Natural killer cell (primary cell): Measurements from ENCODE around the gene ABHD5. TPM values are rescaled to one million over a fixed set of nuclear protein-coding genes. Genes with fewer than 3 reads are reported as not detected.
"Not testable (repeated sequence)": the region's sequence is repeated elsewhere in the genome, so short reads cannot be mapped to it uniquely, and the experiment has no call there.

ENCODE experiments used
- ATAC-seq, 3 donors: fragments of 150-1000 bp in 2 of 3; fragments of 200-7000 bp in 1 of 3; cut with Tn5 transposase; 1 replicate in 1 of 3; 2 replicates in 2 of 3; pipeline ENCODE4 v1.10.0; 2021; ENCODE audit warnings: mild to moderate bottlenecking in 2 of 3, moderate library complexity in 2 of 3
- DNase-seq, 2 donors: peaks; one replicate each; pipeline versions ENCODE4 v3.0.0 to v3.0.0-alpha.2; 2013 to 2021; ENCODE audit warnings: mixed read lengths in 1 of 2
- H3K27ac ChIP-seq: one replicate; pipeline ENCODE4 v1.5.1; 2013; ENCODE audit warnings: mild to moderate bottlenecking, low read length
- H3K27me3 ChIP-seq: one replicate; pipeline ENCODE4 v1.6.1; 2013; ENCODE audit warnings: low read length; ENCODE audit not compliant: control insufficient read depth, insufficient read depth
- H3K36me3 ChIP-seq: one replicate; pipeline ENCODE4 v1.6.1; 2013; ENCODE audit warnings: low read length; ENCODE audit not compliant: control insufficient read depth, insufficient read depth
- H3K4me1 ChIP-seq: one replicate; pipeline ENCODE4 v1.6.1; 2013; ENCODE audit warnings: low read length; ENCODE audit not compliant: control insufficient read depth, insufficient read depth
- H3K4me3 ChIP-seq: one replicate; pipeline ENCODE4 v1.5.1; 2013; ENCODE audit warnings: low read length
- H3K9me3 ChIP-seq: one replicate; pipeline ENCODE4 v1.6.1; 2013; ENCODE audit warnings: low read length; ENCODE audit not compliant: control insufficient read depth, insufficient read depth
- H3K27ac Mint-ChIP-seq, 2 donors: one replicate each; pipeline ENCODE4 v1.8.0; 2022; ENCODE audit warnings: mild to moderate bottlenecking in 2 of 2, mixed read lengths in 2 of 2, moderate library complexity in 1 of 2
- H3K27me3 Mint-ChIP-seq, 2 donors: one replicate each; pipeline ENCODE4 v1.8.0; 2022; ENCODE audit warnings: low read depth in 2 of 2, mixed read lengths in 2 of 2
- H3K36me3 Mint-ChIP-seq: one replicate; pipeline ENCODE4 v1.8.0; 2022; ENCODE audit warnings: mixed read lengths
- H3K4me1 Mint-ChIP-seq, 2 donors: one replicate each; pipeline ENCODE4 v1.8.0; 2022; ENCODE audit warnings: mixed read lengths in 2 of 2
- H3K4me3 Mint-ChIP-seq: one replicate; pipeline ENCODE4 v1.8.0; 2022; ENCODE audit warnings: mild to moderate bottlenecking, moderate library complexity, mixed read lengths
- H3K9me3 Mint-ChIP-seq, 2 donors: one replicate each; pipeline ENCODE4 v1.8.0; 2022; ENCODE audit warnings: mixed read lengths in 2 of 2
- WGBS: methylation state at CpG from one replicate; pipeline ENCODE4 v1.1.7; 2013; ENCODE audit warnings: missing lambda C conversion rate; ENCODE audit not compliant: insufficient coverage; 5-methylcytosine and 5-hydroxymethylcytosine counted together
- intact Hi-C: fragments of 100-400 bp; cut with micrococcal nuclease; formaldehyde crosslinking; loops from one replicate; pipeline ENCODE4 v1.14.2; 2022
- total RNA-seq, 4 donors: library from RNA; stranded (reverse); fragments of 120-200 nt in 1 of 4; gene quantifications; one replicate each; pipeline versions ENCODE4 v1.2.3 to v1.2.4, GENCODE V29; 2013 to 2022
- TF ChIP-seq, protein P1 (sequence below): fragments of 200-600 bp; IDR thresholded peaks from one replicate; pipeline ENCODE4 v1.8.0; 2022; ENCODE audit warnings: antibody characterized with exemption

The ABHD5 gene
- total RNA-seq, 3 donors from 2014 or later (not counting 1 experiment from before 2014, with no cell fraction given), result 14.1 to 58.6 (median 16.6) TPM

DNA sequence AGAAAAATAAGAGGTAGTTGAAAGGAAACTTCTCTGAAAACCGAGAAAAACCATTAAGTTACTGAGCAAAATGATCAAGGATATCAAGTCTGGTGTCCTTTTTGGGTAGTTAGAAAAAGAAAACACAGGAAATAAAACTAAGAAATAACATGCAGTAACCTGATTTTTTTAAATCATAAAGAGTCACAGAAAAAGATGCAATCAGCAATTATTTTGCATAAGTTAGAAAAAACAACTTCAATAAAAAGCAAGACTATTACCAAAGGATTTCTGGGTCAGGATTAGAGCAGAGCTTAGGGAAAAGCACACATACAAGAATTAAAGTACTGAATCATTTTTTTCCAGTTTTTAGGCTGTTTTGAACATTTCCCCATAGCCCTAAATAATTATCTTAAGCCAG is 40.4 kb upstream of the ABHD5 start:
- H3K9me3 Mint-ChIP-seq, result no peaks in the 10 kb centered on the region
- H3K27ac ChIP-seq, result no peak overlapping the region
- intact Hi-C loops, result no loop called here
- H3K4me3 ChIP-seq, result no peak overlapping the region
- ATAC-seq (no peak), DNase-seq (no peak)
- peaks cover 17 to 18% of the 10 kb centered on the region in 2 donors for H3K27me3 Mint-ChIP-seq
- no peaks in the 10 kb centered on the region for H3K36me3 Mint-ChIP-seq
- H3K27me3 ChIP-seq, result peaks cover 5% of the 10 kb centered on the region
- H3K36me3 ChIP-seq, result no peaks in the 10 kb centered on the region
- H3K4me3 Mint-ChIP-seq, result no peak overlapping the region
- WGBS, result 91% methylated on average over 1 of the region's 1 CpG
- TF ChIP-seq, protein P1, sequence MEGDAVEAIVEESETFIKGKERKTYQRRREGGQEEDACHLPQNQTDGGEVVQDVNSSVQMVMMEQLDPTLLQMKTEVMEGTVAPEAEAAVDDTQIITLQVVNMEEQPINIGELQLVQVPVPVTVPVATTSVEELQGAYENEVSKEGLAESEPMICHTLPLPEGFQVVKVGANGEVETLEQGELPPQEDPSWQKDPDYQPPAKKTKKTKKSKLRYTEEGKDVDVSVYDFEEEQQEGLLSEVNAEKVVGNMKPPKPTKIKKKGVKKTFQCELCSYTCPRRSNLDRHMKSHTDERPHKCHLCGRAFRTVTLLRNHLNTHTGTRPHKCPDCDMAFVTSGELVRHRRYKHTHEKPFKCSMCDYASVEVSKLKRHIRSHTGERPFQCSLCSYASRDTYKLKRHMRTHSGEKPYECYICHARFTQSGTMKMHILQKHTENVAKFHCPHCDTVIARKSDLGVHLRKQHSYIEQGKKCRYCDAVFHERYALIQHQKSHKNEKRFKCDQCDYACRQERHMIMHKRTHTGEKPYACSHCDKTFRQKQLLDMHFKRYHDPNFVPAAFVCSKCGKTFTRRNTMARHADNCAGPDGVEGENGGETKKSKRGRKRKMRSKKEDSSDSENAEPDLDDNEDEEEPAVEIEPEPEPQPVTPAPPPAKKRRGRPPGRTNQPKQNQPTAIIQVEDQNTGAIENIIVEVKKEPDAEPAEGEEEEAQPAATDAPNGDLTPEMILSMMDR, result no peak
- H3K4me1 Mint-ChIP-seq, result no peaks in the 10 kb centered on the region
- H3K4me1 ChIP-seq, result no peaks in the 10 kb centered on the region
- H3K27ac Mint-ChIP-seq, result no peak overlapping the region
- H3K9me3 ChIP-seq, result no peaks in the 10 kb centered on the region

- H3K27me3 ChIP-seq, H3K4me3 ChIP-seq, H3K4me1 ChIP-seq, H3K4me3 Mint-ChIP-seq, H3K9me3 ChIP-seq, DNase-seq, ATAC-seq, H3K27ac Mint-ChIP-seq, H3K9me3 Mint-ChIP-seq, H3K27ac ChIP-seq, H3K36me3 Mint-ChIP-seq, H3K36me3 ChIP-seq, intact Hi-C loops, H3K4me1 Mint-ChIP-seq, H3K27me3 Mint-ChIP-seq: not testable (repeated sequence)
- WGBS, result 95% methylated on average over 22 of the region's 22 CpGs
These were observed 34.3 kb upstream of the ABHD5 start for GRCh38 chr3:43656390-43656789.

GRCh38 chr3:43659250-43659880 is 31.4 kb upstream of the ABHD5 start:
- no peak overlapping the region for H3K27ac ChIP-seq
- no peaks in the 10 kb centered on the region for H3K27me3 ChIP-seq
- Mint-ChIP-seq H3K27ac (no peak overlapping the region), H3K9me3 (no peaks in the 10 kb centered on the region), H3K4me3 (no peak overlapping the region), H3K27me3 (peaks cover 12% of the 10 kb centered on the region in 2 donors), H3K36me3 (no peaks in the 10 kb centered on the region), H3K4me1 (no peaks in the 10 kb centered on the region)
- no peak overlapping the region for H3K4me3 ChIP-seq
- no peaks in the 10 kb centered on the region for H3K9me3 ChIP-seq
- DNase-seq (no peak), ATAC-seq (no peak)
- intact Hi-C loops, result no loop called here
- no peaks in the 10 kb centered on the region for H3K36me3 ChIP-seq
- TF ChIP-seq, protein P1, result no peak
- no peaks in the 10 kb centered on the region for H3K4me1 ChIP-seq
- WGBS, result 85% methylated on average over 13 of the region's 13 CpGs

GRCh38 chr3:43661376-43661775 is 29.4 kb upstream of the ABHD5 start:
- H3K27me3 ChIP-seq, H3K36me3 Mint-ChIP-seq, H3K4me1 Mint-ChIP-seq, H3K36me3 ChIP-seq, H3K4me3 ChIP-seq, H3K9me3 ChIP-seq, H3K4me1 ChIP-seq, ATAC-seq, DNase-seq, H3K9me3 Mint-ChIP-seq, H3K4me3 Mint-ChIP-seq, H3K27ac ChIP-seq, H3K27ac Mint-ChIP-seq, intact Hi-C loops: not testable (repeated sequence)
- peaks cover 12 to 13% of the 10 kb centered on the region in 2 donors for H3K27me3 Mint-ChIP-seq
- WGBS, result 100% methylated on average over 1 of the region's 1 CpG

GRCh38 chr3:43665011-43665410 is 25.7 kb upstream of the ABHD5 start:
- H3K4me1 Mint-ChIP-seq, H3K36me3 Mint-ChIP-seq, H3K27me3 ChIP-seq, H3K27ac ChIP-seq, H3K4me3 ChIP-seq, H3K9me3 ChIP-seq, H3K36me3 ChIP-seq, intact Hi-C loops, DNase-seq, ATAC-seq, H3K4me1 ChIP-seq, H3K4me3 Mint-ChIP-seq, H3K27ac Mint-ChIP-seq, H3K9me3 Mint-ChIP-seq: not testable (repeated sequence)
- peaks cover 24 to 27% of the 10 kb centered on the region in 2 donors for H3K27me3 Mint-ChIP-seq
- 100% methylated on average over 1 of the region's 3 CpGs for WGBS
